ENCODE data around the gene GAB2. TPM values are rescaled to one million over a fixed set of nuclear protein-coding genes. Genes with fewer than 3 reads are reported as not detected.
A peak's percentile ranks its signal among the peaks of the same experiment; 100 is the strongest.

GAB2 gene
- total RNA-seq, 1 donor from 2014 or later, result 65.8 TPM

DNA sequence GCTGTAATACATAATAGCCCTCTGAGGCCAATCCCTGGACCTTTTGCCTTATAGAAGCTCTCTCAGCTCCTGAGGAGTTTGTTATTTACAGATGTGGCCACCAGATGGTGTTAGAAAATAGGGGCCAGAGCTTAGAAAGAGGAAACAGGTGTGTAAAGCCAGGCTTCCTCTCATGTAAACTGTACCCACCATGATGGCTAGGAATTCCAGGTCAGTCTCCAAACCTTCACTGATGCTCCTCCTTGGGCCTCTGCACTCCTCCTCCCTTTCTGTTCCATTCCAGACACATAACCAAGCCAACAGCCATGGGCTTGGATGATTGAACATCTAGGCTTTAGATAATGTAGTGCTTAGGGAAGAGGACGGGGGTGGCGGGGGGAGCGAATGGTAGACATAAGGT lies 189.2 kb downstream of the GAB2 start:
- DNase-seq (no peak), ATAC-seq (peak; percentile 87)
- no peaks in the 10 kb centered on the region for H3K9me3 ChIP-seq
- no peaks in the 10 kb centered on the region for H3K27me3 ChIP-seq
- no peak overlapping the region for H3K4me3 ChIP-seq
- intact Hi-C loops (cut with DNase I), result loop anchor here (10.0 kb wide), 2 partner anchors 186 to 336 kb away; partner anchors contain the start of gene GAB2
- peaks cover 42% of the 10 kb centered on the region for H3K36me3 ChIP-seq
- TF ChIP-seq CTCF (IDR thresholded peaks at IDR 0.05), result peak; percentile 54
- peaks cover 17% of the 10 kb centered on the region for H3K4me1 ChIP-seq
- no peak overlapping the region for H3K27ac ChIP-seq

DNA sequence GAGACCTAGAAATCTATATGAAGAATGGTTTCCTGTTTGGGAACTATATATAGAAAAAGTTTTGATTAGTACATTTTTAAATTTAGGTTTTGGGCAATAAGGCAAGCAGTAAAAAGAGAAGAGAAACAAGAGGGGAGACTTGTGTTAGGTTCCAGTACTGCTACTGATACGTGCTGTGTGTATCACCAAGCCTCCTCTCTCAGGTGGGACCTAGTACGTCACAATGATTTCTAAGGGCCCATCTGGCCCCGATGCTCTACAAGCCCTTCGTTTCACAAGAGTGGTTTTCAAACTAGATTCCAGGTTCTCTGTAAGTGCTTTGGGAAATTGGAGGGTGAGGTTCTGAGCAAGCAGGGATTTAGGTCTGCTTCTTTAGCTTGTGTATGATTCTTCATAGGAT lies 189.7 kb downstream of the GAB2 start:
- no peaks in the 10 kb centered on the region for H3K27me3 ChIP-seq
- no peak for TF ChIP-seq CTCF (IDR thresholded peaks at IDR 0.05)
- peaks cover 15% of the 10 kb centered on the region for H3K4me1 ChIP-seq
- DNase-seq (no peak), ATAC-seq (no peak)
- intact Hi-C loops (cut with DNase I), result loop anchor here (10.0 kb wide), 2 partner anchors 187 to 337 kb away; partner anchors contain the start of gene GAB2
- no peak overlapping the region for H3K27ac ChIP-seq
- no peak overlapping the region for H3K4me3 ChIP-seq
- H3K36me3 ChIP-seq, result peaks cover 42% of the 10 kb centered on the region
- H3K9me3 ChIP-seq, result no peaks in the 10 kb centered on the region

GRCh38 chr11:78226684-78227680 lies 190.6 kb downstream of the GAB2 start:
- no peak for TF ChIP-seq CTCF (IDR thresholded peaks at IDR 0.05)
- ATAC-seq (no peak), DNase-seq (no peak)
- H3K4me3 ChIP-seq, result no peak overlapping the region
- peaks cover 51% of the 10 kb centered on the region for H3K36me3 ChIP-seq
- intact Hi-C loops (cut with DNase I), result loop anchor here (10.0 kb wide), 2 partner anchors 188 to 338 kb away; partner anchors contain the start of gene GAB2
- no peak overlapping the region for H3K27ac ChIP-seq
- H3K4me1 ChIP-seq, result peaks cover 6% of the 10 kb centered on the region
- H3K27me3 ChIP-seq, result no peaks in the 10 kb centered on the region
- H3K9me3 ChIP-seq, result no peaks in the 10 kb centered on the region

GRCh38 chr11:78224906-78225420 lies 192.7 kb downstream of the GAB2 start:
- H3K36me3 ChIP-seq, result peaks cover 71% of the 10 kb centered on the region
- H3K9me3 ChIP-seq, result no peaks in the 10 kb centered on the region
- intact Hi-C loops (cut with DNase I), result loop anchor here (10.0 kb wide), 2 partner anchors 190 to 340 kb away; partner anchors contain the start of gene GAB2
- no peak for TF ChIP-seq CTCF (IDR thresholded peaks at IDR 0.05)
- peaks cover under 1% of the 10 kb centered on the region for H3K4me1 ChIP-seq
- H3K27me3 ChIP-seq, result no peaks in the 10 kb centered on the region
- DNase-seq (no peak), ATAC-seq (no peak)
- H3K4me3 ChIP-seq, result no peak overlapping the region
- H3K27ac ChIP-seq, result no peak overlapping the region

GRCh38 chr11:78224506-78224905 lies 193.1 kb downstream of the GAB2 start:
- Histone ChIP-seq H3K4me3 (no peak overlapping the region), H3K36me3 (peaks cover 76% of the 10 kb centered on the region), H3K4me1 (no peaks in the 10 kb centered on the region), H3K27ac (no peak overlapping the region), H3K27me3 (no peaks in the 10 kb centered on the region), H3K9me3 (no peaks in the 10 kb centered on the region)
- ATAC-seq (no peak), DNase-seq (no peak)
- intact Hi-C loops (cut with DNase I), result loop anchor here (10.0 kb wide), 2 partner anchors 190 to 340 kb away; partner anchors contain the start of gene GAB2
- no peak for TF ChIP-seq CTCF (IDR thresholded peaks at IDR 0.05)

Measured in upper lobe of right lung (tissue), 1 donor.